ENCODE results near the gene ADAMTS19. TPM values are rescaled to one million over a fixed set of nuclear protein-coding genes. Genes with fewer than 3 reads are reported as not detected.

Gene ADAMTS19
- total and polyA plus RNA-seq, 2 of the 8 experiments (the other 6 are each of a cell fraction or from before 2014, with no cell fraction given): 17.3 to 28.8 TPM

DNA sequence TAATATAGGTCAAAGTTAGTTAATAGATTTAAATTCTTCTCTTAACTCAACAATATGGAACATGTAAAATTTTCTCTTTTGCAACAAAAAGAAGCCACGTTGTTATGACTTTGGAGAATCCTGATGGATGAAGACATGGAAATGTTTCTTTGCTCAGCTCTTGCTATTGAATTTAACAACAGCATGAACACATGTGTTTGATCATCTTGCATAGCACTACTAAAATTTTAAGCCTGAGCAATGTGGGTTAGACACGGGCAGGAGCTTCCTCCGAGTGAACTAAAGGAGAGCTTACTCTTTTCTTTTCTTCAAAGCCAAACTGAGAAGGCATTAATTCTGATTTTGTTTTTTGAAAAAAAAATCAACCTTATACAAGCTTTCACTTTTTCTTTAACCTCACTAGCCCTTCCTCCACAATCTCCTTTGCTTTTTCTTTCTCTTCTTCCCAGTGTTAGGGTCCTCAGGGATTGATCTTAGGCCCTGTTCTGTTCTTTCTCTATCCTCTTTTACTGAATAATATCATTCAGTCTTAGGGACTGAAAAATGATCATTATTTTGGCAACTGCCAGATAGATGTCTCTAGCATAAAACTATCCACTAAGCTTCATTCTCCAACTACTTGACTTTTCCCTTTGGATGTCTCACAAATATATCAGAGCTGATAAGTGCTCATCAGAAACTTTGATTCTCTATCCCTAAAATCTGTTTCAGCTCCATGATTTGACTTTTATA lies 36.9 kb downstream of the ADAMTS19 start:
- Histone ChIP-seq H3K18ac (ENCODE audit: extremely low read depth, low read length) (no peak overlapping the region), H4K5ac (ENCODE audit: insufficient read length, low read depth, low read length) (no peak overlapping the region), H4K20me1 (replicated peaks in 1 of 2; ENCODE audit: control insufficient read depth in 1 of 2, insufficient read depth in 2 of 2, low read length in 2 of 2) (peaks cover 0 to 2% of the 10 kb centered on the region in 2 experiments), H3K4me3 (ENCODE audit: extremely low read depth in 1 of 4, insufficient read depth in 2 of 4, low read depth in 3 of 4, low read length in 4 of 4) (no peak overlapping the region), H3K9me3 (ENCODE audit: insufficient read depth in 2 of 2, low read depth in 1 of 2, low read length in 1 of 2) (no peaks in the 10 kb centered on the region), H2BK120ac (replicated peaks; ENCODE audit: low read depth, low read length) (no peak overlapping the region), H3K23ac (ENCODE audit: insufficient read length) (no peak overlapping the region), H2BK12ac (ENCODE audit: low read depth, low read length) (no peak overlapping the region), H3K14ac (ENCODE audit: insufficient read length) (no peak overlapping the region), H2BK5ac (ENCODE audit: low read depth, low read length) (no peak overlapping the region), H3K79me1 (ENCODE audit: low read depth, low read length) (no peaks in the 10 kb centered on the region), H3K27ac (ENCODE audit: low read depth, low read length) (no peak overlapping the region), H3K79me2 (ENCODE audit: control insufficient read depth in 1 of 2, insufficient read depth in 2 of 2, low read length in 2 of 2) (peaks cover 0 to 38% of the 10 kb centered on the region in 2 experiments; a peak in 2 of 4 replicates), H3K4ac (replicated peaks; ENCODE audit: insufficient read length, low read depth, low read length) (no peak overlapping the region), H4K91ac (replicated peaks; ENCODE audit: insufficient read length, low read length) (no peak overlapping the region), H3K56ac (replicated peaks; ENCODE audit: insufficient read length, low read depth, low read length) (no peak overlapping the region), H3K27me3 (replicated peaks in 1 of 4; ENCODE audit: control insufficient read depth in 3 of 4, extremely low read depth in 1 of 4, insufficient read depth in 3 of 4, low read length in 3 of 4) (no peaks in the 10 kb centered on the region), H2BK20ac (ENCODE audit: low read length) (no peak overlapping the region), H3K9ac (replicated peaks in 1 of 4; ENCODE audit: extremely low read depth in 1 of 4, low read depth in 3 of 4, low read length in 3 of 4) (no peak overlapping the region), H4K8ac (ENCODE audit: extremely low read depth, insufficient read depth, low read length) (no peak overlapping the region), H3K4me2 (ENCODE audit: insufficient read depth in 1 of 2, low read depth in 2 of 2, low read length in 2 of 2) (no peak overlapping the region), H2BK15ac (ENCODE audit: low read length) (no peak overlapping the region), H3K4me1 (replicated peaks in 1 of 4; ENCODE audit: control insufficient read depth in 3 of 4, insufficient read depth in 4 of 4, low read length in 3 of 4) (no peaks in the 10 kb centered on the region; a peak in 2 of 7 replicates), H3K23me2 (ENCODE audit: low read depth, low read length) (no peaks in the 10 kb centered on the region), H2AK5ac (ENCODE audit: low read depth, low read length) (no peak overlapping the region), H3K36me3 (ENCODE audit: control insufficient read depth in 2 of 4, insufficient read depth in 4 of 4, low read length in 3 of 4) (no peaks in the 10 kb centered on the region), H2AFZ (ENCODE audit: low read length) (no peak overlapping the region)
- 95% methylated on average over 3 of the region's 3 CpGs; no CpG with 5 or more reads in 1 of the 2 experiments for WGBS, 2 experiments (ENCODE audit: extremely low coverage in 1 of 2, insufficient coverage in 1 of 2, insufficient read length in 1 of 2, insufficient replicate concordance in 2 of 2, low coverage in 1 of 2, low lambda C conversion rate in 2 of 2, missing lambda C conversion rate in 1 of 2)
- CTCF ChIA-PET (ENCODE audit: partially characterized antibody): interaction anchor here (0.6 kb wide), 1 partner anchor 1799 kb away, joined by 3 read pairs; no protein-coding TSS in a partner anchor
- POLR2A ChIA-PET (ENCODE audit: partially characterized antibody): interaction anchor here (1.6 kb wide), 1 partner anchor 36 kb away, joined by 4 read pairs; no protein-coding TSS in a partner anchor
- TF ChIP-seq, protein P1, sequence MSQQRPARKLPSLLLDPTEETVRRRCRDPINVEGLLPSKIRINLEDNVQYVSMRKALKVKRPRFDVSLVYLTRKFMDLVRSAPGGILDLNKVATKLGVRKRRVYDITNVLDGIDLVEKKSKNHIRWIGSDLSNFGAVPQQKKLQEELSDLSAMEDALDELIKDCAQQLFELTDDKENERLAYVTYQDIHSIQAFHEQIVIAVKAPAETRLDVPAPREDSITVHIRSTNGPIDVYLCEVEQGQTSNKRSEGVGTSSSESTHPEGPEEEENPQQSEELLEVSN (IDR thresholded peaks at IDR 0.05): no peak
- TF ChIP-seq POU5F1 (IDR thresholded peaks at IDR 0.05; ENCODE audit: low read depth, low read length): no peak
- TF ChIP-seq NRF1 (IDR thresholded peaks at IDR 0.05; ENCODE audit: low read depth, low read length): no peak
- no peak for TF ChIP-seq BACH1 (IDR thresholded peaks at IDR 0.05; ENCODE audit: low read length)
- TF ChIP-seq TAF7 (optimal IDR thresholded peaks at IDR 0.05; ENCODE audit: borderline replicate concordance, low read depth, low read length): no peak
- no peak for TF ChIP-seq SP4 (IDR thresholded peaks at IDR 0.05; ENCODE audit: low read length)
- no peak for TF ChIP-seq HDAC6 (IDR thresholded peaks at IDR 0.05; ENCODE audit: low read depth, low read length)
- no peak for TF ChIP-seq SP1 (IDR thresholded peaks at IDR 0.05; ENCODE audit: low read depth, low read length)
- no peak for TF ChIP-seq GTF2F1 (IDR thresholded peaks at IDR 0.05; ENCODE audit: borderline replicate concordance, low read depth, low read length)
- FAIRE-seq (no peak), DNase-seq (ENCODE audit: low read depth in 1 of 2, low spot score in 2 of 2) (no peak)
